Panc1 (cell line): ENCODE data around the gene SLC15A1. TPM values are rescaled to one million over a fixed set of nuclear protein-coding genes. Genes with fewer than 3 reads are reported as not detected.

Source experiments
- ATAC-seq: fragments of 200-7000 bp; cut with Tn5 transposase; 2 replicates; pipeline ENCODE4 v1.9.1; 2020; ENCODE audit warnings: mild to moderate bottlenecking, moderate library complexity
- BruUV-seq: library from RNA; stranded (reverse); fragments of 400-500 nt; replicated peaks from 2 replicates; lab custom pipeline; 2021; lab: Mats Ljungman, UMichigan
- CTCF ChIA-PET: fragments of 300-600 bp; sonication (Branson Sonifier 250); formaldehyde crosslinking; loops from one replicate; lab custom pipeline; 2022; ENCODE audit warnings: antibody characterized with exemption; lab: Charles Lee
- POLR2A ChIA-PET: fragments of 300-600 bp; sonication (Branson Sonifier 250); formaldehyde crosslinking; loops from one replicate; lab custom pipeline; 2022; ENCODE audit warnings: antibody characterized with exemption; lab: Charles Lee
- DNase-seq: peaks from one replicate; pipeline ENCODE4 v3.0.0-alpha.2; 2010; ENCODE audit warnings: low read depth, low spot score
- H3K27ac ChIP-seq: 2 replicates; pipeline ENCODE4 v1.5.1; 2011; ENCODE audit warnings: mild to moderate bottlenecking, low read length, inconsistent platforms
- H3K27me3 ChIP-seq: fragments of 200-500 bp; sonication (Bioruptor generic); 2 replicates; pipeline ENCODE4 v1.6.0; 2014; ENCODE audit warnings: low read length, inconsistent platforms; ENCODE audit not compliant: control insufficient read depth, insufficient read depth
- H3K36me3 ChIP-seq: fragments of 200-500 bp; sonication (Bioruptor generic); 2 replicates; pipeline ENCODE4 v1.5.1; 2014; ENCODE audit warnings: inconsistent platforms, mild to moderate bottlenecking, low read length, moderate library complexity; ENCODE audit not compliant: control insufficient read depth, insufficient read depth
- H3K4me1 ChIP-seq: 2 replicates; pipeline ENCODE4 v1.5.1; 2011; ENCODE audit warnings: inconsistent platforms, mild to moderate bottlenecking, low read length, moderate library complexity; ENCODE audit not compliant: control insufficient read depth, insufficient read depth
- H3K4me3 ChIP-seq, 2 experiments: 2 replicates each; pipeline ENCODE4 v1.5.1; 2011 to 2012; ENCODE audit warnings: low read depth in 2 of 2, low read length in 2 of 2, mild to moderate bottlenecking in 2 of 2, inconsistent platforms in 1 of 2, moderate library complexity in 1 of 2
- H3K9me3 ChIP-seq: fragments of 200-500 bp; sonication (Bioruptor generic); 2 replicates; pipeline ENCODE4 v1.5.1; 2014; ENCODE audit warnings: low read depth, mild to moderate bottlenecking, inconsistent platforms, low read length, moderate library complexity; ENCODE audit not compliant: control insufficient read depth, insufficient read depth
- CTCF ChIP-seq: fragments of 450-650 bp; IDR thresholded peaks from 2 replicates; pipeline ENCODE4 v1.5.1; 2017; ENCODE audit warnings: mild to moderate bottlenecking
- POLR2AphosphoS5 ChIP-seq: IDR thresholded peaks from 2 replicates; pipeline ENCODE4 v1.6.1; 2012; ENCODE audit warnings: mild to moderate bottlenecking, low read depth, low read length, moderate library complexity
- REST ChIP-seq, 2 experiments: IDR thresholded peaks; 2 replicates each; pipeline ENCODE4 v1.6.1; 2011 to 2012; ENCODE audit warnings: low read depth in 2 of 2, control low read depth in 1 of 2, low read length in 1 of 2, mild to moderate bottlenecking in 1 of 2, moderate library complexity in 1 of 2; ENCODE audit not compliant: insufficient read depth in 1 of 2
- SIN3A ChIP-seq: IDR thresholded peaks from 2 replicates; pipeline ENCODE4 v1.6.1; 2012; ENCODE audit warnings: low read depth, mild to moderate bottlenecking, low read length, moderate library complexity, borderline replicate concordance; ENCODE audit not compliant: insufficient read depth
- TCF7L2 ChIP-seq: IDR thresholded peaks from 2 replicates; pipeline ENCODE4 v1.6.1; 2011; ENCODE audit warnings: mild to moderate bottlenecking, low read depth, low read length, inconsistent platforms
- in situ Hi-C: cut with HindIII; loops from 2 replicates; pipeline ENCODE4 v1.10.0; 2016; ENCODE audit warnings: low sequenced_read_pairs, low pct_unique_long_range_greater_than_20kb
- intact Hi-C: fragments of 100-400 bp; cut with micrococcal nuclease; formaldehyde crosslinking; loops from one replicate; pipeline ENCODE4 v1.10.0; 2022; ENCODE audit not compliant: unreplicated experiment
- total RNA-seq: library from RNA; stranded (reverse); gene quantifications from one replicate; pipeline ENCODE4 v1.2.1, GENCODE V29; 2021; ENCODE audit not compliant: unreplicated experiment

The SLC15A1 gene
- total RNA-seq, 1 experiment from 2014 or later = 0.18 TPM

GRCh38 chr13:98686270-98686669 lies 66.2 kb downstream of the SLC15A1 start:
- no peak for DNase-seq
- in situ Hi-C loops (no loop called here), intact Hi-C loops (no loop called here)
- H3K27ac ChIP-seq = no peak overlapping the region
- no TSS peak for BruUV-seq
- no peaks in the 10 kb centered on the region for H3K27me3 ChIP-seq
- H3K4me1 ChIP-seq = no peaks in the 10 kb centered on the region
- no peak overlapping the region for H3K4me3 ChIP-seq
- ChIA-PET POLR2A (no interaction called here), CTCF (no interaction called here)
- ATAC-seq = no peak
- TF ChIP-seq TCF7L2 (no peak), SIN3A (no peak), POLR2AphosphoS5 (no peak), REST (IDR thresholded peaks at IDR 0.05; ENCODE audit: insufficient read depth in 1 of 2, low read depth in 2 of 2, low read length in 1 of 2) (no peak), CTCF (no peak)
- H3K9me3 ChIP-seq = no peaks in the 10 kb centered on the region
- H3K36me3 ChIP-seq = no peaks in the 10 kb centered on the region

- intact Hi-C loops = no loop called here
- ChIA-PET CTCF (no interaction called here), POLR2A (no interaction called here)
- ATAC-seq (no peak), DNase-seq (no peak)
- H3K27me3 ChIP-seq = no peaks in the 10 kb centered on the region
- H3K36me3 ChIP-seq = no peaks in the 10 kb centered on the region
- no peak overlapping the region for H3K4me3 ChIP-seq
- no peaks in the 10 kb centered on the region for H3K9me3 ChIP-seq
- BruUV-seq = no TSS peak
- H3K27ac ChIP-seq = no peak overlapping the region
- in situ Hi-C loops = no loop called here
- no peaks in the 10 kb centered on the region for H3K4me1 ChIP-seq
- no peak for TF ChIP-seq SIN3A
- no peak for TF ChIP-seq POLR2AphosphoS5
- TF ChIP-seq REST (IDR thresholded peaks at IDR 0.05; ENCODE audit: insufficient read depth in 1 of 2, low read depth in 2 of 2, low read length in 1 of 2) = no peak
- TF ChIP-seq TCF7L2 = no peak
- no peak for TF ChIP-seq CTCF
Measured at GRCh38 chr13:98685146-98685545, 67.3 kb downstream of the SLC15A1 start.
